IMR-90 (cell line): ENCODE data around the gene SARS1. TPM values are rescaled to one million over a fixed set of nuclear protein-coding genes. Genes with fewer than 3 reads are reported as not detected.

Source experiments
- ATAC-seq: fragments of 200-7000 bp; cut with Tn5 transposase; 2 replicates; pipeline ENCODE4 v1.9.1; 2020; ENCODE audit warnings: low read depth, mild to moderate bottlenecking, moderate library complexity
- BruUV-seq: library from RNA; stranded (reverse); fragments of 400-500 nt; replicated peaks from 2 replicates; lab custom pipeline; 2021; lab: Mats Ljungman, UMichigan
- CTCF ChIA-PET: fragments of 300-600 bp; formaldehyde crosslinking; extraction: SDS; loops from one replicate; lab custom pipeline; 2021; ENCODE audit warnings: antibody characterized with exemption; lab: Yijun Ruan, JAX
- POLR2A ChIA-PET: fragments of 300-600 bp; sonication (Branson Sonifier 250); formaldehyde crosslinking; loops from one replicate; lab custom pipeline; 2022; ENCODE audit warnings: antibody characterized with exemption; ENCODE audit not compliant: unreplicated experiment; lab: Charles Lee
- DNase-seq: peaks from one replicate; pipeline ENCODE4 v3.0.0; 2013
- H2AFZ ChIP-seq: replicated peaks from 2 replicates; pipeline ENCODE3; 2013; ENCODE audit warnings: low read length, mild to moderate bottlenecking; ENCODE audit not compliant: poor library complexity
- H2AK5ac ChIP-seq: 2 replicates; pipeline ENCODE4 v1.6.1; 2013; ENCODE audit warnings: low read depth, low read length, inconsistent platforms
- H2AK9ac ChIP-seq: replicated peaks from 2 replicates; pipeline ENCODE3; 2013; ENCODE audit warnings: mild to moderate bottlenecking, low read depth, low read length, moderate library complexity; ENCODE audit not compliant: poor library complexity
- H2BK120ac ChIP-seq: 2 replicates; pipeline ENCODE4 v1.6.1; 2013; ENCODE audit warnings: low read depth, low read length, inconsistent platforms
- H2BK15ac ChIP-seq: 3 replicates; pipeline ENCODE4 v1.6.1; 2013; ENCODE audit warnings: low read depth, low read length, inconsistent platforms
- H2BK20ac ChIP-seq: 2 replicates; pipeline ENCODE4 v1.6.1; 2013; ENCODE audit warnings: low read depth, mild to moderate bottlenecking, inconsistent platforms, low read length, moderate library complexity
- H2BK5ac ChIP-seq: 2 replicates; pipeline ENCODE4 v1.6.1; 2013; ENCODE audit warnings: mild to moderate bottlenecking, low read depth, low read length, inconsistent platforms; ENCODE audit not compliant: poor library complexity, severe bottlenecking
- H3K14ac ChIP-seq: replicated peaks from 2 replicates; pipeline ENCODE4 v1.6.1; 2013; ENCODE audit warnings: low read depth, low read length, inconsistent platforms
- H3K18ac ChIP-seq: 2 replicates; pipeline ENCODE4 v1.6.1; 2013; ENCODE audit warnings: low read depth, low read length, control low read depth
- H3K23ac ChIP-seq: 2 replicates; pipeline ENCODE4 v1.6.1; 2013; ENCODE audit warnings: low read depth, low read length, inconsistent platforms
- H3K27ac ChIP-seq: 2 replicates; pipeline ENCODE4 v1.5.1; 2013; ENCODE audit warnings: mild to moderate bottlenecking, control low read depth, low read length; ENCODE audit not compliant: insufficient read depth
- H3K27me3 ChIP-seq: 2 replicates; pipeline ENCODE4 v1.6.1; 2013; ENCODE audit warnings: low read length; ENCODE audit not compliant: control insufficient read depth, insufficient read depth
- H3K36me3 ChIP-seq: 2 replicates; pipeline ENCODE4 v1.6.1; 2013; ENCODE audit warnings: low read length, mixed read lengths; ENCODE audit not compliant: control insufficient read depth, insufficient read depth
- H3K4ac ChIP-seq: 2 replicates; pipeline ENCODE4 v1.6.1; 2013; ENCODE audit warnings: low read depth, low read length, inconsistent platforms
- H3K4me1 ChIP-seq: 2 replicates; pipeline ENCODE4 v1.6.1; 2013; ENCODE audit warnings: low read length, mixed read lengths; ENCODE audit not compliant: control insufficient read depth, insufficient read depth
- H3K4me2 ChIP-seq: 2 replicates; pipeline ENCODE4 v1.6.1; 2013; ENCODE audit warnings: low read depth, mild to moderate bottlenecking, control low read depth, low read length, moderate library complexity
- H3K4me3 ChIP-seq: 2 replicates; pipeline ENCODE4 v1.5.1; 2013; ENCODE audit warnings: low read depth, mild to moderate bottlenecking, control low read depth, low read length, moderate library complexity; ENCODE audit not compliant: insufficient read depth
- H3K56ac ChIP-seq: 2 replicates; pipeline ENCODE4 v1.6.1; 2013; ENCODE audit warnings: low read length, inconsistent platforms; ENCODE audit not compliant: insufficient read depth; ENCODE audit errors: extremely low read depth
- H3K79me1 ChIP-seq, 2 experiments: 2 replicates each; pipeline ENCODE4 v1.6.1; 2013; ENCODE audit warnings: low read length in 2 of 2, inconsistent platforms in 1 of 2, low read depth in 1 of 2
- H3K9ac ChIP-seq: 2 replicates; pipeline ENCODE4 v1.6.1; 2013; ENCODE audit warnings: low read depth, low read length, control low read depth
- H3K9me1 ChIP-seq: 2 replicates; pipeline ENCODE4 v1.6.1; 2013; ENCODE audit warnings: low read length, inconsistent platforms; ENCODE audit not compliant: insufficient read depth
- H3K9me3 ChIP-seq: 2 replicates; pipeline ENCODE4 v1.6.1; 2013; ENCODE audit warnings: low read length; ENCODE audit not compliant: control insufficient read depth, insufficient read depth
- H4K20me1 ChIP-seq: 2 replicates; pipeline ENCODE4 v1.6.1; 2013; ENCODE audit warnings: low read length, inconsistent platforms; ENCODE audit not compliant: insufficient read depth
- H4K5ac ChIP-seq: 2 replicates; pipeline ENCODE4 v1.6.1; 2013; ENCODE audit warnings: mild to moderate bottlenecking, low read depth, low read length, control low read depth
- H4K8ac ChIP-seq, 2 experiments: 2 replicates each; pipeline ENCODE4 v1.6.1; 2013; ENCODE audit warnings: low read depth in 2 of 2, low read length in 2 of 2, control low read depth in 1 of 2, inconsistent platforms in 1 of 2
- H4K91ac ChIP-seq: 2 replicates; pipeline ENCODE4 v1.6.1; 2013; ENCODE audit warnings: low read depth, low read length, inconsistent platforms; ENCODE audit not compliant: insufficient read depth
- CEBPB ChIP-seq: IDR thresholded peaks from 2 replicates; pipeline ENCODE4 v1.6.1; 2012; ENCODE audit warnings: low read depth, low read length, improper control_type of control experiment
- CHD1 ChIP-seq: IDR thresholded peaks from 2 replicates; pipeline ENCODE4 v1.6.1; 2012; ENCODE audit warnings: low read depth, low read length, improper control_type of control experiment
- FOS ChIP-seq: fragments of 150-350 bp; IDR thresholded peaks from 2 replicates; pipeline ENCODE4 v1.6.1; 2016; ENCODE audit warnings: low read depth, low read length
- MAFK ChIP-seq: IDR thresholded peaks from 2 replicates; pipeline ENCODE4 v1.6.1; 2012; ENCODE audit warnings: low read depth, low read length, improper control_type of control experiment
- MAZ ChIP-seq: IDR thresholded peaks from 2 replicates; pipeline ENCODE4 v1.6.1; 2012; ENCODE audit warnings: low read depth, mild to moderate bottlenecking, low read length, improper control_type of control experiment, moderate library complexity, borderline replicate concordance
- MXI1 ChIP-seq: IDR thresholded peaks from 2 replicates; pipeline ENCODE4 v1.6.1; 2012; ENCODE audit warnings: low read depth, mild to moderate bottlenecking, low read length, moderate library complexity, borderline replicate concordance
- NFE2L2 ChIP-seq: fragments of 150-350 bp; IDR thresholded peaks from 2 replicates; pipeline ENCODE4 v1.6.1; 2016; ENCODE audit warnings: low read depth, mild to moderate bottlenecking, low read length
- POLR2A ChIP-seq: IDR thresholded peaks from 2 replicates; pipeline ENCODE4 v1.6.1; 2012; ENCODE audit warnings: mild to moderate bottlenecking, low read depth, low read length
- RAD21 ChIP-seq: IDR thresholded peaks from 2 replicates; pipeline ENCODE4 v1.6.1; 2012; ENCODE audit warnings: low read length, improper control_type of control experiment
- RCOR1 ChIP-seq: IDR thresholded peaks from 2 replicates; pipeline ENCODE4 v1.6.1; 2012; ENCODE audit warnings: mild to moderate bottlenecking, low read length, improper control_type of control experiment; ENCODE audit not compliant: insufficient replicate concordance
- RFX5 ChIP-seq: IDR thresholded peaks from 2 replicates; pipeline ENCODE4 v1.8.0; 2012; ENCODE audit warnings: low read depth, mild to moderate bottlenecking, low read length, moderate library complexity
- SMC3 ChIP-seq: fragments of 150-350 bp; IDR thresholded peaks from 2 replicates; pipeline ENCODE4 v1.6.1; 2016; ENCODE audit warnings: low read depth, mild to moderate bottlenecking, antibody characterized with exemption, low read length, moderate library complexity
- WGBS, 2 experiments: methylation state at CpG; one replicate each; pipeline versions ENCODE4 v1.1.5 to v1.1.7; 2013; ENCODE audit warnings: missing lambda C conversion rate in 2 of 2; ENCODE audit not compliant: insufficient read length in 1 of 2; ENCODE audit errors: extremely low coverage in 2 of 2; 5-methylcytosine and 5-hydroxymethylcytosine counted together
- dilution Hi-C: fragments of 300-500 bp; cut with HindIII; formaldehyde crosslinking; loops from one replicate; pipeline ENCODE4 v1.14.3; 2018; ENCODE audit warnings: low sequenced_read_pairs; ENCODE audit not compliant: unreplicated experiment
- in situ Hi-C: fragments of 300-500 bp; cut with MboI; formaldehyde crosslinking; loops from 3 replicates; pipeline ENCODE4 v1.14.3; 2019; ENCODE audit warnings: low sequenced_read_pairs, inconsistent platforms, mixed read lengths
- intact Hi-C: fragments of 100-400 bp; cut with micrococcal nuclease; formaldehyde crosslinking; loops from 2 replicates; pipeline ENCODE4 v1.10.0; 2022
- polyA plus RNA-seq, 3 experiments: library from polyadenylated mRNA; depleted of rRNA; stranded (reverse); fragments of >200 nt; gene quantifications; 2 replicates each; pipeline ENCODE4 v1.2.3, GENCODE V29; 2012; ENCODE audit warnings: low replicate concordance in 1 of 3
- total RNA-seq: library from RNA; depleted of rRNA; stranded (reverse); fragments of >200 nt; gene quantifications from 2 replicates; pipeline ENCODE4 v1.2.3, GENCODE V29; 2012
- TF ChIP-seq, protein P1 (sequence below): fragments of 150-350 bp; IDR thresholded peaks from 2 replicates; pipeline ENCODE4 v1.6.1; 2016; ENCODE audit warnings: low read depth, mild to moderate bottlenecking, low read length, moderate library complexity, borderline replicate concordance
- TF ChIP-seq, protein P2 (sequence below): fragments of 150-350 bp; IDR thresholded peaks from 2 replicates; pipeline ENCODE4 v1.6.1; 2017; ENCODE audit warnings: mild to moderate bottlenecking, antibody characterized with exemption, low read length, low read depth

SARS1 gene
- total and polyA plus RNA-seq, 2 of the 4 experiments (the other 2 are of a cell fraction) = 231 to 348 TPM

- H4K8ac ChIP-seq = peak overlapping the region; percentile 58 to 94
- ChIA-PET POLR2A (no interaction called here), CTCF (interaction anchor here (0.9 to 1.3 kb wide), 2 partner anchors 10 to 98 kb away, joined by 3 read pairs; no protein-coding TSS in a partner anchor)
- no TSS peak for BruUV-seq
- no peak overlapping the region for H3K4me3 ChIP-seq
- in situ Hi-C loops (no loop called here), intact Hi-C loops (no loop called here), dilution Hi-C loops (no loop called here)
- H3K27ac ChIP-seq = peak overlapping the region; percentile 56
- H3K4me1 ChIP-seq = peaks cover 14% of the 10 kb centered on the region
- H2BK120ac ChIP-seq = peak overlapping the region; percentile 86
- peak overlapping the region; percentile 18 for H4K5ac ChIP-seq
- H2AK5ac ChIP-seq = peak overlapping the region; percentile 84
- no peaks in the 10 kb centered on the region for H3K27me3 ChIP-seq
- peak overlapping the region; percentile 85 for H2BK20ac ChIP-seq
- peak overlapping the region; percentile 86 for H2BK15ac ChIP-seq
- H3K18ac ChIP-seq = peak overlapping the region; percentile 21
- no peaks in the 10 kb centered on the region for H3K36me3 ChIP-seq
- no peaks in the 10 kb centered on the region for H4K20me1 ChIP-seq
- H3K23ac ChIP-seq = peak overlapping the region; percentile 57
- peak overlapping the region; percentile 54 for H2AFZ ChIP-seq
- H3K14ac ChIP-seq = peak overlapping the region; percentile 71
- peak overlapping the region; percentile 88 for H2AK9ac ChIP-seq
- H3K4me2 ChIP-seq = peak overlapping the region; percentile 9
- ATAC-seq (peak; percentile 38), DNase-seq (peak; percentile 91)
- H2BK5ac ChIP-seq = peak overlapping the region; percentile 68
- H3K9me1 ChIP-seq = peaks cover 13% of the 10 kb centered on the region
- H3K56ac ChIP-seq = peak overlapping the region; percentile 93
- H4K91ac ChIP-seq = peak overlapping the region; percentile 89
- WGBS, 2 experiments = 29% methylated on average over 1 of the region's 6 CpGs; no CpG with 5 or more reads in 1 of the 2 experiments
- H3K9me3 ChIP-seq = no peaks in the 10 kb centered on the region
- 0 out of 4 replicates have a peak, but pooled peaks cover 0 to 3% of the 10 kb centered on the region in 2 experiments for H3K79me1 ChIP-seq
- H3K9ac ChIP-seq = 0 out of 2 replicates have a peak overlapping the region, but pooled peaks have one; percentile 8
- peak overlapping the region; percentile 91 for H3K4ac ChIP-seq
- TF ChIP-seq CEBPB (peak; percentile 76), MAFK (peak; percentile 36; the same call in 1 of the 2 replicates), MAZ (peak; percentile 76; the same call in 1 of the 2 replicates), RAD21 (no peak), RFX5 (no peak), SMC3 (no peak), MXI1 (peak; percentile 42; the same call in 1 of the 2 replicates), FOS (peak; percentile 63), NFE2L2 (peak; percentile 88), POLR2A (no peak), CHD1 (no peak), RCOR1 (no peak)
- TF ChIP-seq, protein P1, sequence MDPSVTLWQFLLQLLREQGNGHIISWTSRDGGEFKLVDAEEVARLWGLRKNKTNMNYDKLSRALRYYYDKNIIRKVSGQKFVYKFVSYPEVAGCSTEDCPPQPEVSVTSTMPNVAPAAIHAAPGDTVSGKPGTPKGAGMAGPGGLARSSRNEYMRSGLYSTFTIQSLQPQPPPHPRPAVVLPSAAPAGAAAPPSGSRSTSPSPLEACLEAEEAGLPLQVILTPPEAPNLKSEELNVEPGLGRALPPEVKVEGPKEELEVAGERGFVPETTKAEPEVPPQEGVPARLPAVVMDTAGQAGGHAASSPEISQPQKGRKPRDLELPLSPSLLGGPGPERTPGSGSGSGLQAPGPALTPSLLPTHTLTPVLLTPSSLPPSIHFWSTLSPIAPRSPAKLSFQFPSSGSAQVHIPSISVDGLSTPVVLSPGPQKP = no peak
- TF ChIP-seq, protein P2, sequence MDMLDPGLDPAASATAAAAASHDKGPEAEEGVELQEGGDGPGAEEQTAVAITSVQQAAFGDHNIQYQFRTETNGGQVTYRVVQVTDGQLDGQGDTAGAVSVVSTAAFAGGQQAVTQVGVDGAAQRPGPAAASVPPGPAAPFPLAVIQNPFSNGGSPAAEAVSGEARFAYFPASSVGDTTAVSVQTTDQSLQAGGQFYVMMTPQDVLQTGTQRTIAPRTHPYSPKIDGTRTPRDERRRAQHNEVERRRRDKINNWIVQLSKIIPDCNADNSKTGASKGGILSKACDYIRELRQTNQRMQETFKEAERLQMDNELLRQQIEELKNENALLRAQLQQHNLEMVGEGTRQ = 0 out of 2 replicates have a peak, but pooled peaks have one; percentile 11
These were observed 15.5 kb upstream of the SARS1 start for GRCh38 chr1:109198043-109198695.
